HG02852 (cell line): ENCODE results near the gene THSD7B.

Source experiments
- ATAC-seq: cut with Tn5 transposase; IDR thresholded peaks from one replicate; pipeline ENCODE4 v1.9.1; 2021; ENCODE audit warnings: mild to moderate bottlenecking, moderate library complexity; ENCODE audit not compliant: unreplicated experiment

The THSD7B gene

DNA sequence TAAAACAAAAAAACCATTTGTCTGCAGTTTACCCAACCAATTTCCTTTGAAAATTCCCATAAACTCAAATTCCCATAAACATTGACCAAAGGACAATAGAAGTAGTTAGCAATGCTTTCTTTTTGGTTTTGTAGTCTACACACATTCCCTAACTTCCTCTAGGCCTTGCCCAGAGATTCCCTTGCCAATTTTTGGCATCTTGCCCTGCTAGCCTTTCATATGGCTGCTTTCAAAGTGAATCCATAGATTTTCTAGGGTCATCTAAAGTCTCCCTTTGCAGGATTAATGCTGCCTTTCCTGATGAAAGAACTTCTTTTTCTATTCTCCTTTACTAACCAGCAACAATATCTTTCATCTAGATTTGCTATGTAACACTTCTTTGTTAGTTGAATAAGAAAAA lies 33.4 kb downstream of the THSD7B start:
- no peak for ATAC-seq

DNA sequence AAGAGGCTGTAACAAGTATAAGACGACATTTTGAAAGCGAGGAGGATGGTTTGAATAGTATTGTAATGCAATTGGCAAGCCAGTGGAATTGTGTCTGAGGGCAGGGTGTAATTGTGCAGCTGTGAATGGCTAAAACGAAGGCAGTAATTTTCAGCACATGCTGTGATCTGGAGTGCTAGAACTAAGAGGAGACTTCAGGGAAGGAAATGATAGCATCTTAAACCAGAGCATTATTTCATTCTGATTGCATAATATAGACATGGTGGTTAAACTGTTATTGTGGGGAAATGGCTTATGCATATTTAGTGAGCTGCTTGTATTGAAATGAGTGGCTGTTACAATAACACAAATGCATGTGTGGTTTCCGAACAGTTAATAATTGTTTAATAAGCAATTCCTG lies 36.3 kb downstream of the THSD7B start:
- no peak for ATAC-seq

DNA sequence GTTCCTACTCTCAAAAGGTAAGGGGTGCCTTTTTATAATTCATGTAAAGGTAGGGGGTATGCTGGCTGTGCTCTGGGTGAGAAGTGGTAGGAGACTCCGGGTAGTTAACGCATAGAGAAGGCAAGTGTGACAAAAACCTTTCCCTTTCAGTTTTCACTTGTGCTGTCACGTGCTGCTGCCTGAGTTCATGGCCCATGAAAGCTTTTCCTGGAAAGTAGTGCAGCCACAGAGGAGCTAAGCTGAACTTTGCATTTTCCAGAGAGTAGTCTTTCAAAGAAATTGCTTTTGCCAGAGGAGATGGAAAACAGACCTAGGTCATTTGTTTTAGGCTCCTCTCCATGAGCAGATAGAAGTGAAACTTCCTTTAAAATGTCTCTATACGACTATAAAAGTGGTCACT lies 44.7 kb downstream of the THSD7B start:
- no peak for ATAC-seq

DNA sequence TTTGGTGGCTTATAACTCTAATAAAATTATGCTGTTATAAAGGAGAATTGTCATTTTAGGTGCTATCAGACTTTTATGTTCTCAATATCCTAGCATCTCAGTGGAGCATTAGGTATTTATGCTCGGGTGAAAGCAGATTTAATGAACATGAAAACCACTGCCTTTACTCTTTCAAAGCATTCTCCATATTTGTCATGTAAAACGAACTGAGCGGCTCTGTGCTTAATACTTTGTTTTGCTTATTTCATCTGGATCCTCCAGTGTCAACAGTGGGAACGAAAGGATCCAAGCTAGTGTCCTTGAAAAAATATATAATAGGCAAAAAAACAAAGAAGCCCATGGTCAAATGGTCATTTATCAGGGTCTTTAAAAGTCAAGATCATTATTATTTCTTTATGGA lies 53.5 kb downstream of the THSD7B start:
- ATAC-seq: no peak

DNA sequence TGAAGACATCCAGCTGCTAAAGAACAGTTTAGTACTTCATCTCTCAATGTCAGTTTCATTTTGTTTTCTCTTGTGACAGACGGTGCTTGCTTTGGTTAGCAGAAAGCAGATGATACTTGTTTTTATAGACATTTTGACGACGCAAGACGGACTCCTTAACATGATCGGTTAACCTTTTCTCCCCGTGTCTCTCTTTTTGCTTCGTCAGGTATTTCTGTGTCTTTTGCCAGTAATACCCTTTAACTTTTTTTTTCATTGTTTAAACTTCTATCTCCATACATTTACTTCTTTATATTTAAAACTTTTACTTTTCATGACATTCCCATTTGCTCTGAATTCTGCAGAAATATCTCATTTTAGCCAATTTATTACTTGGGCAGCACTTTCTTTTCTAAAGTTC lies 57.9 kb downstream of the THSD7B start:
- no peak for ATAC-seq

DNA sequence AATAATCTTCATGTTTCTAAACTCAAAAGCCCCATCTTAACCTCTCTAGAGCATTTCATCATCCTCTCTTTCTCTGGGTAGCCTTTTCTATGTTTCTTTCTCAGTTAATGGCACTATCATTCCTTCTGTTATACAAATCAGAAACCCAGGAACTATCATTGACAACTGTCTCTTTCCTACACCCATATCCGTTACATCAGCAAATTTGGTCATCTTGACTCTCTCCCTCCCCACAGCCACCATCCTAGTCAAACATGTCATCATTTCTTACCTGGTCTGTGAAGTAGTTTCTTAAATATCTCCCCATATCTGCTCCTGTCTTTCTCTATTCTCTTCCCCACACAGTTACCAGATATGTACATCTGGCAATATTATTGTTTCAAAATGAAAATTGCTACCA lies 62.8 kb downstream of the THSD7B start:
- no peak for ATAC-seq

DNA sequence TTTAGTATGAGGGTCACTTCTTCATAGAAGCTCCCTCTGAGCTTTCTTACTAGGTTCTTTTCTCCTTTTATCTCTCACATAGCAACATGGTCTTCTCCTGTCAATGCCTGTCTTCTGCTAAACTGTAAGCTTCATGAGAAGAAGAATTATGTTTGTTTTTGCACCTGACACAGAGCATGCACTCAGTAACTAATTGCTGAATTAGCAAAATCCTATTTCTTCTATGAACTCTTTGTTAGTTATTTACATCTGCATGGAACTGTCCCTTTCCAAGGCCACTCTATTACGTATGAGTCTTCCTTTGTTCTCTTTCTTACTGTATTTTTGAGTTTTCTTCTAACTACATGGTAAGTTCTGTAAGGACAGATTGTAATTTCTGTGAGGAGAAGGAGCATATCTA lies 63.4 kb downstream of the THSD7B start:
- ATAC-seq: no peak

DNA sequence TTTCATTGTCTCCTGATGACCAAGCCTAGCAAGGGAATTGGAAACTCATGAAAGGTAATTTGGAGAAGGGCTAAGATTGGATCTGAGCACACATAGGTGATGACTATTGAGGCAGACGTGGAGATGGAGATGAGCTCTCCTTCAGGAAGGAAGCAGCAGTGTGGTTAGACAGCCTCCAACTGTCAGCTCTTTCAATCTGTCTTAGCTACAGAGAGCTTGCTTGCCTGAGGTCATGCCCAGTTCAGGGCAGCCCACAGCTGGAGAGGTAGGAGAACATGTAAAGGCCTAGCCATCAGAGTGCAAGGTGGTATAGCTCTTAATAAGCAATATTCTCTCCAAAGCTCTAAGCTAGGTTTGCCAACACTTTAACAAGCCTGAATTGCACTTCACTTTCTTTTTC lies 79.2 kb downstream of the THSD7B start:
- no peak for ATAC-seq

DNA sequence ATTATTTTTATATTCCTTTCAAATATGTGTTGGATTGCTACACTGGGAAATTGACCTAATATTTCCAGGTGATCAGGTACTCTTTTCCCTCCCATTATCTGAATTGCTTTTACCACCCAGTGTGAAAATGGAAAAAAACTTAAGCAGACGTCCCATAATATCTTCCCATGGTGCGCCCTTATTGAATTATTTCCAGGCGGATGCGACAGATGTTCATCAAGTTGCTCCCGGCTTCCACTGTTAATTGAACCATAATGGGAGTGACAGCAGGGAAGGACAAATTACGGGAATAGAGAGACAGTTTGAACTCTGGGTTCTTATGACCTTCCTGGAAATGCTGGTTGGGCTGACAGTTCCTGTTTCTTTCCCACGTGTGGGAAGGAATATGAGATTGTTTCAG lies 93.3 kb downstream of the THSD7B start:
- no peak for ATAC-seq

DNA sequence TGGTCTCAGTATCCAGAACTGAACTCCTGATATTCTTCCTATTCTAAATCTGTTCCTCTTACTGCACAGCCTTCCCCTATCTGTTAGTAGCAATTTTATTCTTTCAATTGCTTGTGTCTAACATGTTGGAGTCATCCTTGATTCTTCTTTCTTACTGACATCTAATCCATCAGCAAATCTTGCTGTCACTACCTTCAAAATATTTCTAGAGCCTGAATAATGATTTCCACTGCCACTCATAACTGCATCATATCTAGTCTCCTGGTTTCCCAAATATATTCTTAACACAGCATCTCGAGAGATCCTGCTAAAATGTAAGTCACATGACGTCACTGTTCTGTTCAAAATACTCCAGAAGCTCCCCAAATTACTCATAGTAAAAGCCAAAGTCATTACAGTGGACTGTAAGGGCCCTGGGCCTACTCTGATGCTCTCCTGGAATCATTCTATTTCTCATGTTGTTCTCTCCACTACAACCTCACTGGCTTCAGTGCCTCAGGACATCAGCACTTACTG lies 95.2 kb downstream of the THSD7B start:
- ATAC-seq: no peak

DNA sequence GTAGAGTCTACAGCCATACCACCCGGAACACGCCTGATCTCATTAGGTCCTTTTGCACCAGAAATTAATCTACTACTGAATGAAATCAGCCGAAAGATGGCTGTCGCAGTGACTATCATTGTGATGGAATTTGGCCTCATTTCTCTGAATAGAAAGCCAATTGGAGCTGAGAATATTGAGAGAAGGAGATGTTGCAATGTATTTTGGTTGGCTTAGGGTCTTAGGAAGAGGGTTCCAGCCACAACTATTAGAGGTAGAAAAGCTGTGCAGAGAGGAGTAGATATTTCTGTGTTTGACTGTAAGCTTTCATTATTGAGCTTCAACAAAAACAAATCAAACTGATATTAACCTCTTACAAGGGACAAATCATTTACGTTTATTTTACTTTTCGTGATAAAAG lies 98.1 kb downstream of the THSD7B start:
- no peak for ATAC-seq

DNA sequence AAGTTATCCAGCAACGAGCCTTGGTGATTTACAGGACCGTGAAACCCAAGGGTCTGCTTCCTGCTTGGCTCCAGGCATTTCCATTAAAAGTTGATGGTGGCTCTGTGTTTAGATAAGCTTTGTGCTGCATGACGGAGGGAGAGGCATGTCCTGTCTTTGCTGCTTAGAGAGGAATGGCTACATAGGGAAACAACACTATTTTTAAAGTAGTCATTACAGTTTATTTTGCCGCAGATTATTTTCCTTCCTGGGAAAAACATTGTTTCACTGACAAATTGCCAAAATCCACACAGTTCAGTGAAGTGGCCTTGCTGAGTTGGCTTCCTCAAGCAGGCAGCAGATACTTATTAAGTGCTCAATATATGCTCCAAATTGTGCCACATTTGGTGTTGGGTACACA lies 98.5 kb downstream of the THSD7B start:
- no peak for ATAC-seq

DNA sequence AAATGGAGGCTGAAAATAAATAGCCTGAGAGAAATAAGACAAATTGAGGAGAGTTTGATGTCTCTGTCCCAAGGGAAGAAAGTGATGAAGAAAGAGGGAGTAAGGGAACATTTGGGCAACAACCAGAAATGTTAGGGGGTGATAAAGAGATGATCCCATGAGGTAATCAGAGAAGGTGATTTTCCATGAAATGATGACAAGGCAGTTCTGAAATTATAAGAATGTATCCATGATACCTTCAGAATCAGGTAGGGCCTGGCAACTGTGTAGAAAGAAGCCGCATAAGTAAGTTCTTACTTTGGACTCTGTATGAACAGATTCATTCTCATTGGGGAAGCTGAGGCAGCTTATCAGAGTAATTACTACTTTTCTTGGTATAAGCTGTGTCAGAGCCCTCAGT lies 106.1 kb downstream of the THSD7B start:
- ATAC-seq: no peak

DNA sequence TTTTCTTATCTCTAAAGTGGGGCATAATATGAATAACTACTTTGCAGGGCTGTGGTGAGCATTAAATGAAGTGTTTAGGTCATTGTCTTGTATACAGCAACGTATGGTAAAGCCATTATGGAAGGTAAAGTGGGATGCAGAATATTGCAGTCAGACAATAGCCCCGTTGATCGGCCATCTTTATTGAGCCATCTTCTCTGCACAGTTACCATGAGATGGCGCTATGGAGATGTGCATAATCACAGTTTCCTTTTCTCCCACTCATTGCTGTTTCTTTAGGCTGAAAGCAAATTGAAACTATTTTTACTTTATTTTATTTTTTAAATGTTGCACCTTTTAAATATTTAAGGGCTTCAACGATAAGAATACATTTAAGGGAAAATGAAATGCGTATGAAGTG lies 108.9 kb downstream of the THSD7B start:
- no peak for ATAC-seq

DNA sequence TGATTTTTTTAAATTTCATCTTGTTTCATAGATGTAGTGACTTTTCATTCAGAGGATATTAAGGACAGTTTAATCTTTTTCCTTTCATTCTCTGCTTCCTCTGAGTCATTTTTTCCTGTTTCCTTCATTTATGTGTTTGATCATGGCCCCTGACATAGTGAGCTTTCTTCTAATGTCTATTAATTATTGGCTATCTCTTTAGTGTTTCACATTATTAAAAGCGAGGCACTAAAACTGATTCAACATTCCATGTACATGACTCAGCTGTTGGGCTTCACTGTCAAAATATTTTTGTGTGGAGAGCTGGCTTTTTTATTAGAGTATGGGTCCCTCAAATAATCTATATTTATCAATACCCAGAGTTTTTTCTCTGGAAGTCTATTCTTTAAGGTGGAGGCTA lies 125.8 kb downstream of the THSD7B start:
- ATAC-seq: no peak

DNA sequence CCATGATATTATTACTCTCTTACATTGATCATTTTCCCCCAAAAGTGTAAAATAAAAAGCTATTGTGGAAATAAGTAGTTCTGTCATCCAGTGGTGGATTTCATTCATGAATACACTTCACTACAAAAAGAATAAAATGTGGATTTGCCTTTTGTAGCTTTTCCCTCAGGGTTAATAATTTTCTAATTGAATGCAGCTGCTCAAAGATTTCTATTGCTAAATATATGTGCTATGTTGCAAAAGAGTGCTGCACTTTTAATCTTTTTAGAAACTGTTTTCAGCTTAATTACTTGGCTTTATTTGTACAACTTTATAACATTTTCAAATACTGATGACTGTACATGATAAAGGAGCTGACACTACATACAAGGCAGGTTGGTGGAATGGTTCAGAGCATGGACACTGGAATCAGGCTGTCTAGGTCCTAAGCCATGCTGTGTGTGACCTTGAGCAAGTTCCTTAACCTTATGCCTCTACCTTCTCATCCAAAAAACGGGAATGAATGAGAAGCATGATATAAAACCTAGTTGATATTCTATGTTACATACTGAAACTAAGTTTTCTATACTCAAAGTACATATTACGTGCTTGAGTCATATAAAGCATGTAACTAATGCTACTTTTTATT lies 128.8 kb downstream of the THSD7B start:
- ATAC-seq: no peak

DNA sequence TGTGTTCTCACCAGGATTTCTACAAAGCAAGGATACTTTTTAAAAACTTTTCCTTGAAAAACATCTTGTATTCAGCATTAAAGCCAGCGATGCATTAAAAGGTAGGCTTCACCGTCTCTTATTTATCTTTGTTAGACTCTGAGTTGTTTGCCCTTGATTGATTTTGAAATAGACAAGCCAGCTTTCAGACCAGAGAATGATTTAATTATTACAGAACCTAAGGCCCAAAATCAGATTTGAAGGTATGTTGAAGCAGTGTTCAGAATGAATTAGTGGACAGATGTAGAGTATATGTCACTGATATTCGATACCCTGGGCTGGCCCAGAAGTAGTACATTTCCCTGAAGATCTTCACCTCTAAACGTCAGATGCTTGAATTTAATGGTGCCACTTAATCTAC lies 136.4 kb downstream of the THSD7B start:
- no peak for ATAC-seq

DNA sequence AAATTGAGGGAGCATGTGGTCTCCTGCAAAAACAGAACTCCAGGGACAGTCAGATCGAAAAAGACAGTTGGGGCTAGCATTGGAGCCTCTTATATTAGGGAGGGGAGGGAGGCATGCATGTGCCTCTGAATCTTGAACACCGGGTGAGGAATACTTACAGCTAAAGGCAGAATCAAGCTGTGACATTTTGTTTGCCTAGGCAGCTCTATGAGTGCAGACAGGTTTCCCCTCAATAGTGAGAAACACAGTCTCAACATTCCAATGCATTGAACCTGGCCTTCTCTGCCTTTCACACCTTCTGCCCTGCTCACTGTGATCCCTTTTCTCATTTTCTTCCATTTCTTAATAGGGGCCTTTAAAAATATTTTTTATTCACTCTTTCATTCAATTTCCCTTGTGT lies 140.4 kb downstream of the THSD7B start:
- no peak for ATAC-seq

DNA sequence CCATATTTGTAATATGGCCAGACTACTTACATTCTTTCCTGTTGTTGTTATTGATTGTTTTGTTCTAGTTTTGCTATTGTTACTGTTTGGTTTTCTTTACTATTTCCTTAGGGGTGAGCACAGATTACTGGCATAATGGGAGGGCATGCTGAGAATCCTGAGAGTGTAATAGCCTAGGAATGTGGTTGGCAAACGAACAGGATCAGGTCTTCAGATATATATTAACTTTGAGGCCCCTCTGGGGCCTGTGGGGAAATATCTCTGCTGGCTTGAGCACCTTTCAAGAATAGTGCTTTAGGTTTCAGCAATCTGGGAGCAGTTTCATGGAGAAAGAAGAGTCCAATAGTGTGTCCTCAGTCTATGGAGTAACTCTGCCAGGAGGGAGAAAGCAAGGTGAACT lies 144.4 kb downstream of the THSD7B start:
- no peak for ATAC-seq

DNA sequence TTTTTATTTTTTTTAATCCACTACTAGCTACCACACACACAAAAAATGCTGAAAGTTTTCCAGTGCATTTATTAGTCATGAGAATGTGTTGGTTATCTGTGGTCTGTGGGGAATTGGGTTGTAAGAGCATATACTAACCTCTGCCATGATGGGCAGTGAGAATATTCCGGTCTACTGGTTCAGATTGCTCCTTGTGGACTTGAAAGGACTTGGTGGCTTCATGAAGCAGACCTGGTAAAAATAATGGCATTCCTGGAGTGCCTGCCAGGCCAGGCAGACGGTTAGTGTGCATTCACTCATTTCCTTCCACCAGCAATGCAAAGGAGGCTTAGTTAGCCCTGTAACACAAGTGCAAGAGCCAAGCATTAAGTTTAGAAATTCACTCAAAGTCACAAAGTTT lies 150.8 kb downstream of the THSD7B start:
- no peak for ATAC-seq

DNA sequence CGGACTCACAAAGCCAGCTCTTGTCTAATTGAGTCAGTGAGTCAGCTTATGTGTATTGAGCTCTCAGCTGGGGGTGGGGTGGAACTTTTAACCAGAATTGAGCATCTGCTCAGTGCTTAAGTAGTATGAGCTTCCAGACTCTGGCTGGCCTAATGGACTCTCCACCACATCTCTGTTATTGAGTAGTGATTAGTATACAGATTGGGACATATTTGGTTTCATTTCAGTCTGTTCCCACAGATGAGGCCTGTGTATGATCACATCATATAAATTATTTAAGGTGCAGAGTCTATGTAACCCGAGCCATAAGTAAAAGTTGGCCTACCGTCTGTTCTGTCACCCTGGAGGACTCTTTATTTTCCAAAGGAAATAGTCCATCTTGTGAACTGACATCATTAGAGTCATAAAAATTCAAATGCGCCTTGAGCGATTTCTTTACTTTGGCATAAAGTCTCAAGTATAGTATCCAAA lies 152.1 kb downstream of the THSD7B start:
- no peak for ATAC-seq

DNA sequence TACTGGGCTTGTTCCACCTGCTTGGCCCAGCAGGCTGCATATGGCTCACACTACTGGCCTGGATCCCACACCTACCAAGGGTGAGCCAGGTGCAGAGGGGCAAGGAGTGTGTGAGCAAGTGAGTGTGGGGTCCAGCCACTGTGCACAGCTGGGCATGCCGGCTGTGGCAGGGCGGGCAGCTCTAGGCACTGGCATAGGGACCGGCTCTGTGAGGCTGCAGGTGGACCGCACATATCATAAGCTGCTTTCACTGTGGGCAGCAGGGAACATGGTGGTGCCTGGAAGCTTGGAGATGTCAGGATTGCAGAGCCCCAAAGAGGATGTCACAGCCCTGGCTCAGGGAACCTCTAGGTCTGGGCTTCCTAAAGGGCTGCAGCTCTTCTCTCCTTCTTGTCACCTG lies 154.3 kb downstream of the THSD7B start:
- ATAC-seq: no peak

DNA sequence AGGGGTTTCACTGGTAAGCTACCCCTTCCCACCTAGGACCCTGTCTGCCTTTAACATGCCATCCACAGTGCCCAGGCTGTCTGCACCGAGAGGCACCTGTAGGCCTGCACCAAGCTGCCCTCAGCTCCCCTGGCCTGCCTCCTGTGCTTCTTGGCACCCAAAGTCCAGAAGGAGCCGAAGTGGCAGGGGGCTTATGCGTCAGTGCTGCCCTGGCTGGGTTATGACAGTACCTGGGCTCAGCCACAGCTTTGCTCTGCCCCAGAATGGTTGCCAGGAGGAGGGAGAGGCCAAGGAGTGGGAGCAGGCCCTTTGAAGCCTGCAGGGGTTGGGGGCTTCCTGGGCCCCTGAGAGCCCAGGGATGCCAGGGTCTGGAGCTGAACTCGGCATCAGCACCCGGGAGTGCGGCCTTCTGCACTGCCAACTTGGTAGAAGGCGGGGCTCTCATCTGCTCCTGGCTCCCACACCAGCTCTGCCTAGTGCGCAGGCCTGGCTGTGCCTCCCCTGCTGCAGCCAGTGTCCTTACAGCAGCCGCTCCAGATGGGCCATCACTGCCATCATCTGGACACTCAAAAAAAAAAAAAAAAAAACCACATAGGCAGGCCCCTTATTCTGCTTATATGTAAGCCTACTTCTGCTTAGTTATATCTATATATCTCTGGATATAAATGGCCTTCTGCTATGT lies 155.4 kb downstream of the THSD7B start:
- no peak for ATAC-seq
